KMS-11 (cell line): ENCODE measurements around the gene PPFIBP1.

Experiments used
- H2AFZ ChIP-seq: fragments of 200-600 bp; sonication (generic); 2 replicates; pipeline ENCODE4 v1.6.1; 2016; ENCODE audit warnings: antibody characterized with exemption, mixed run types, low read depth
- H3K27ac ChIP-seq: fragments of 200-600 bp; sonication (generic); 2 replicates; pipeline ENCODE4 v1.6.1; 2016; ENCODE audit warnings: mild to moderate bottlenecking, mixed run types
- H3K27me3 ChIP-seq: fragments of 200-600 bp; sonication (generic); 2 replicates; pipeline ENCODE4 v1.6.1; 2017; ENCODE audit warnings: mild to moderate bottlenecking, low read depth, mixed run types, moderate library complexity; ENCODE audit not compliant: insufficient read depth
- H3K36me3 ChIP-seq: fragments of 200-600 bp; sonication (generic); 2 replicates; pipeline ENCODE4 v1.6.1; 2017; ENCODE audit warnings: mild to moderate bottlenecking, mixed run types; ENCODE audit not compliant: insufficient read depth
- H3K4me1 ChIP-seq: fragments of 200-600 bp; sonication (generic); 2 replicates; pipeline ENCODE4 v1.6.1; 2016; ENCODE audit warnings: mild to moderate bottlenecking, low read depth, mixed run types; ENCODE audit not compliant: poor library complexity, severe bottlenecking
- H3K4me2 ChIP-seq: fragments of 200-600 bp; sonication (generic); 2 replicates; pipeline ENCODE4 v1.7.0; 2016; ENCODE audit warnings: mild to moderate bottlenecking, mixed run types
- H3K4me3 ChIP-seq: fragments of 200-600 bp; sonication (generic); IDR thresholded peaks from 2 replicates; pipeline ENCODE4 v1.6.1; 2017; ENCODE audit warnings: low read depth, low read length, mixed read lengths; ENCODE audit not compliant: insufficient read depth
- H3K79me2 ChIP-seq: fragments of 200-600 bp; sonication (generic); 2 replicates; pipeline ENCODE4 v1.6.1; 2016; ENCODE audit warnings: low read depth, mixed run types; ENCODE audit not compliant: insufficient read depth
- H3K9ac ChIP-seq: fragments of 200-600 bp; sonication (generic); 2 replicates; pipeline ENCODE4 v1.6.1; 2016; ENCODE audit warnings: mild to moderate bottlenecking, mixed run types
- H4K20me1 ChIP-seq: fragments of 200-600 bp; sonication (generic); 2 replicates; pipeline ENCODE4 v1.6.1; 2016; ENCODE audit warnings: mild to moderate bottlenecking, mixed run types; ENCODE audit not compliant: insufficient read depth
- CTCF ChIP-seq: fragments of 200-600 bp; sonication (generic); conservative IDR thresholded peaks from 2 replicates; pipeline ENCODE4 v1.6.1; 2017; ENCODE audit warnings: low read depth, mild to moderate bottlenecking, antibody characterized with exemption, low read length, moderate library complexity, mixed read lengths

The PPFIBP1 gene

GRCh38 chr12:27534060-27534764 lies 10.2 kb downstream of the PPFIBP1 start:
- Histone ChIP-seq H4K20me1 (no peaks in the 10 kb centered on the region), H3K4me1 (peaks cover 14% of the 10 kb centered on the region), H3K36me3 (no peaks in the 10 kb centered on the region), H3K27me3 (no peaks in the 10 kb centered on the region), H3K9ac (no peak overlapping the region), H2AFZ (no peak overlapping the region), H3K27ac (no peak overlapping the region), H3K79me2 (no peaks in the 10 kb centered on the region), H3K4me3 (no peak overlapping the region), H3K4me2 (peak overlapping the region; percentile 7; the same call in 1 of the 2 replicates)
- no peak for TF ChIP-seq CTCF

- no peaks in the 10 kb centered on the region for H4K20me1 ChIP-seq
- H3K4me2 ChIP-seq: peak overlapping the region; percentile 7; the same call in 1 of the 2 replicates
- no peak overlapping the region for H2AFZ ChIP-seq
- H3K9ac ChIP-seq: no peak overlapping the region
- H3K27me3 ChIP-seq: no peaks in the 10 kb centered on the region
- H3K4me3 ChIP-seq: no peak overlapping the region
- H3K79me2 ChIP-seq: no peaks in the 10 kb centered on the region
- no peak overlapping the region for H3K27ac ChIP-seq
- H3K4me1 ChIP-seq: peaks cover 14% of the 10 kb centered on the region
- H3K36me3 ChIP-seq: no peaks in the 10 kb centered on the region
- TF ChIP-seq CTCF: no peak
Measured at GRCh38 chr12:27534765-27535161, 10.8 kb downstream of the PPFIBP1 start.

- Histone ChIP-seq H3K4me1 (peaks cover 14% of the 10 kb centered on the region), H3K36me3 (no peaks in the 10 kb centered on the region), H3K27me3 (no peaks in the 10 kb centered on the region), H3K79me2 (no peaks in the 10 kb centered on the region), H3K27ac (no peak overlapping the region), H3K4me3 (no peak overlapping the region), H3K4me2 (no peak overlapping the region), H3K9ac (no peak overlapping the region), H4K20me1 (no peaks in the 10 kb centered on the region), H2AFZ (no peak overlapping the region)
- TF ChIP-seq CTCF: no peak
Measured at GRCh38 chr12:27535318-27535717, 11.3 kb downstream of the PPFIBP1 start.

- peaks cover 14% of the 10 kb centered on the region for H3K4me1 ChIP-seq
- H3K79me2 ChIP-seq: no peaks in the 10 kb centered on the region
- no peak for TF ChIP-seq CTCF
- no peak overlapping the region for H2AFZ ChIP-seq
- H4K20me1 ChIP-seq: no peaks in the 10 kb centered on the region
- no peaks in the 10 kb centered on the region for H3K36me3 ChIP-seq
- no peak overlapping the region for H3K4me3 ChIP-seq
- no peak overlapping the region for H3K27ac ChIP-seq
- no peak overlapping the region for H3K4me2 ChIP-seq
- H3K27me3 ChIP-seq: no peaks in the 10 kb centered on the region
- H3K9ac ChIP-seq: no peak overlapping the region
Measured at GRCh38 chr12:27537855-27538675, 14.1 kb downstream of the PPFIBP1 start.
